ENCODE results near the gene C1QTNF12.

Gene C1QTNF12

DNA sequence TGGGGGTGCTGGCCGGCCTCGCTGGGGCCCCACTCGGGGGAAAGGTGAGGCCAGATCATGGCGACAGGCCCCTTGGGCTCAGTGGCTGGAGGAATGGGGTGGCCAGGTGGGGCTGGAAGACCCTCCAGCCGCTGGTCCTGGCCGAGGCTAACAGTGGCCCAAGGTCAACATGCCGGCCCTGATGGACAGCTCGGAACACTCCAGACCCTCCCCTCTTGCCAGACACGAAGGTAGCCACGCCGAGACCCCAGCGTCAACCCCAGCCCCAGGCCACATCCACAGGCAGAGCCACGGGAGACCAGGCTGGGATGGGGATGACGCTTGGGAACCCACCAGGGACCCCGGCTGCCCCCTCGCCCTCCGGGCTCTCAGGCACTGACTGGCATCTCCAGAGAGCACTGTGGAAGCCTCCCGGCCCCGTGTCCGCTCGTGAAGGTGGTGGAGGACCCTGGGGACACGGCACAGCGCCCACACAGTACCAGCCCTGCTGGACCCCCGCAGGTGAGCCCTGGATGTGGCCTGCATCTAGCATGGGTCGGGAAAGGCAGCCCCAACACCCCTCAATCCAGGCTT, 905 bp upstream of the C1QTNF12 start:
- Histone ChIP-seq H3K4me3 (ENCODE audit: low read depth in 1 of 2, low read length in 1 of 2) (no peak overlapping the region), H3K27ac (no peak overlapping the region), H3K4me1 (ENCODE audit: control insufficient read depth in 1 of 2, insufficient read depth in 1 of 2, low read depth in 1 of 2, low read length in 1 of 2) (no peaks in the 10 kb centered on the region), H3K36me3 (peaks cover 17% of the 10 kb centered on the region), H3K27me3 (peaks cover 36% of the 10 kb centered on the region), H3K9me3 (no peaks in the 10 kb centered on the region)
- TF ChIP-seq, protein P1, sequence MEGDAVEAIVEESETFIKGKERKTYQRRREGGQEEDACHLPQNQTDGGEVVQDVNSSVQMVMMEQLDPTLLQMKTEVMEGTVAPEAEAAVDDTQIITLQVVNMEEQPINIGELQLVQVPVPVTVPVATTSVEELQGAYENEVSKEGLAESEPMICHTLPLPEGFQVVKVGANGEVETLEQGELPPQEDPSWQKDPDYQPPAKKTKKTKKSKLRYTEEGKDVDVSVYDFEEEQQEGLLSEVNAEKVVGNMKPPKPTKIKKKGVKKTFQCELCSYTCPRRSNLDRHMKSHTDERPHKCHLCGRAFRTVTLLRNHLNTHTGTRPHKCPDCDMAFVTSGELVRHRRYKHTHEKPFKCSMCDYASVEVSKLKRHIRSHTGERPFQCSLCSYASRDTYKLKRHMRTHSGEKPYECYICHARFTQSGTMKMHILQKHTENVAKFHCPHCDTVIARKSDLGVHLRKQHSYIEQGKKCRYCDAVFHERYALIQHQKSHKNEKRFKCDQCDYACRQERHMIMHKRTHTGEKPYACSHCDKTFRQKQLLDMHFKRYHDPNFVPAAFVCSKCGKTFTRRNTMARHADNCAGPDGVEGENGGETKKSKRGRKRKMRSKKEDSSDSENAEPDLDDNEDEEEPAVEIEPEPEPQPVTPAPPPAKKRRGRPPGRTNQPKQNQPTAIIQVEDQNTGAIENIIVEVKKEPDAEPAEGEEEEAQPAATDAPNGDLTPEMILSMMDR (IDR thresholded peaks at IDR 0.05): no peak

DNA sequence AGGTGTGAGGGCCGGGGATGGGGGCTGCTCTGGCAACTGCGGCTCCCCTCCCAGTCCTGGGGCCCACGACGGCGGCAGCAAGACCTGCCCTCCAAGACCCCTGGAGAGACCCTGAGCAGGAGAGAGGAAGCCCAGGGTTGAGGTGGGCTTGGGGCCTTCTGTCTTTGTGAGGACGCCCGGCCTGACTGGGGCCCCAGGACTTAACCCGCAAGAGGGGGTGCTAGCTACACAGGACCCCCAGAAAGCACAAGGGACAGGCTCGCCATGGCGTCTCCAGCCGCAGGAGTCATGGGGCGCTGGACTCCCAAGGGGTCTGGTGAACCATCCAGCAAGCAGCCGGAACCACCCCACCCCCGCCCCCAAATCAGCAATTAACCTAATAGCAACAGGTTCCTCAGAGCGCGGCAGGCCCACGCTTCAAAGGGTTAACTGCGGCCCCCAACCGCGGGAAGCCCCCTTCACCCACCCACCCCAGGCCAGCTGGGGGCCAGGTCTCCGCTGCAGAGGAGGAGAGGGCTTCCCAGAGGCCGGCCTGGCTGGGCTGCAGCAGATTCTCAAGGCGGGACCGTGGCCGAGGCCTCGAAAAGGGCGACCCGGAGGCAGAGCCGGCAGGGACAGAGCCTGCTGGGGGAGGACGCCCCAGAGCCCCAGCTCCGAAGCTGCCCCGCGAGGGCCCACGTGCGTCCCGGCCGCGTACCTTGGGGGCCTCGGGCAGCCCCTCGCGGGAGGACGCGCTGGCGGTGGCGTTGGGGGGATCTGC, 525 bp downstream of the C1QTNF12 start:
- Histone ChIP-seq H3K9me3 (no peaks in the 10 kb centered on the region), H3K27ac (no peak overlapping the region), H3K4me3 (ENCODE audit: low read depth in 1 of 2, low read length in 1 of 2) (no peak overlapping the region), H3K27me3 (peaks cover 38% of the 10 kb centered on the region), H3K36me3 (peaks cover 5% of the 10 kb centered on the region), H3K4me1 (ENCODE audit: control insufficient read depth in 1 of 2, insufficient read depth in 1 of 2, low read depth in 1 of 2, low read length in 1 of 2) (no peaks in the 10 kb centered on the region)
- TF ChIP-seq, protein P1 (IDR thresholded peaks at IDR 0.05): no peak

DNA sequence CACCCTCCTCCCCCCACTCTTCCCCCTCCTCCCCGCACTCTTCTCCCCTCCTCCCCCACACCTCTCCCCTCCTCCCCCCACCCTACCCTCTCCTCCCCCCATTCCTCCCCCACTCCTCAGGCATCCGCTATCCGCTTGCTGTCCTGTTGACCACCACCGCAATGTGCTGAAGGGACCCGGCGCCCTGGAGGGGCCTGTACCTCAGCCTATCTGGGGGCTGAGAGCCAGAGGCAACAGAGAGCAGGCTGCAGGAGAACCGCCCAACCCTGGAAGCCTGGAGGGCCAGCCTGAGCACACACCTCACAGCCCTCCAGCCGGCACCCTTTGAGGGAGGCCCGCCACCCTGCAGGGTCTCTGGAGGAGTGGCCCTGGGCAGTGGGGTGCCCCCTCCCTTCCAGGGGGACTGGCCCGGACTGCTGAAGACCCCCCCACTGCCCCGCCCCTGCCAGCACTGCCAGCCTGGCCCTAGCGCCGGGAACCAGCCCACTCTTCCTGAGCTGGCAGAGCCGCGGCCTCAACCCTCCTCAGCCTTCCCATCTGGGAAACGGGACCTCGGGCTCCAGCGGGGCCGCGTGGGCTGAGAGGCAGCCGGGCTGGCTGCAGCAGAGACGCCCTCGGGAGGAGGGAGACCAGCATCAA, 1.2 kb downstream of the C1QTNF12 start:
- Histone ChIP-seq H3K36me3 (no peaks in the 10 kb centered on the region), H3K4me3 (ENCODE audit: low read depth in 1 of 2, low read length in 1 of 2) (no peak overlapping the region), H3K4me1 (ENCODE audit: control insufficient read depth in 1 of 2, insufficient read depth in 1 of 2, low read depth in 1 of 2, low read length in 1 of 2) (no peaks in the 10 kb centered on the region), H3K9me3 (no peaks in the 10 kb centered on the region), H3K27me3 (peaks cover 42% of the 10 kb centered on the region), H3K27ac (no peak overlapping the region)
- TF ChIP-seq, protein P1 (IDR thresholded peaks at IDR 0.05): no peak

DNA sequence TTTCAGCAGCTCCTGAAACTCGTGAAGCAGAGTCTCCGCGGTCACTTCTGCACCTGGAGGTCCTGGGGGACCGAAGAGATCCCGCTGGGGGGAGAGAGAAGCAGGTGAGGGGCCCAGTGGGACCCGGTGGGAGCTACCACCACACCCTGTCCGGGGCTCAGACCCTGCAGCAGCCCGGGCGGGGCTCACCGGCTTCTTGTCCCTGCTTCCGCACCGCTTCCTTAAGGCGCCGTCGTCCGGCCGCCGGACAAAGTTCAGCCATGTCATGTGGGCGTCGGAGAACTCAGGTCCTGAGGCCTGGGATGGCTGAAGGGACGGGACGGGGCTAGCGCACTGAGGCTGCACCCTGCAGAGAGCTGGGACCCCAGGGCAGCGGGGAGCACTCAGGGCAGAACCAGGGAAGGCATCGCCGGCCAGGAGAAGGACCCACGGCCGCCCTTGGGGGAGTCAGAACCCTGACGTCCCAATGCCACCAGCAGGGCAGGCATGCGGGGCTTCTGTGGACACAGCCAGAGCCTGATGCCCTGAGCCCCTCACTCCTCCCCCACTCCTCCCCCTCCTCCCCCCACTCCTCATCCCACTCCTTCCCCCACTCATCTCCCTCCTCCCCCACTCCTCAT, 2.2 kb downstream of the C1QTNF12 start:
- no peaks in the 10 kb centered on the region for H3K9me3 ChIP-seq
- TF ChIP-seq, protein P1 (IDR thresholded peaks at IDR 0.05): no peak
- H3K36me3 ChIP-seq: no peaks in the 10 kb centered on the region
- peaks cover 51% of the 10 kb centered on the region for H3K27me3 ChIP-seq
- no peak overlapping the region for H3K4me3 ChIP-seq (ENCODE audit: low read depth in 1 of 2, low read length in 1 of 2)
- no peaks in the 10 kb centered on the region for H3K4me1 ChIP-seq (ENCODE audit: control insufficient read depth in 1 of 2, insufficient read depth in 1 of 2, low read depth in 1 of 2, low read length in 1 of 2)
- no peak overlapping the region for H3K27ac ChIP-seq

DNA sequence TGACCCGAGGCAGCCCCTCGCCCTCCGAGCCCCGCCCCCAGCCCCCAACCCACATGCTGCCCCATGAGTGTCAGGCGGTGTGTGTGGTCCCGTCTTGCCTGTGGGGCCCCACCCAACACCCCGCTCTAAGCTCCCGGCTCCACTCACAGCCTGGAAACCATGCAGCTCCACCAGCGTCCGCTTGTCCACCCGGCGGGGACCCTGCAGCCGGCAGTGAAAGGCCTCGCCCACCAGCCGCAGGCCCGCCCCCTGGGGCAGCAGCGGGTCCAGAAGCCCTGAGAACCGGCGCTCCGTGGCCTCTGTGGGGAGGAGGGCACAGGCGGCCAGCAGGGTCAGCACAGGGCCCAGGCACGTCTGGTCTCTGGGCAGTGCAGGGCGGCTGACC, 2.7 kb downstream of the C1QTNF12 start:
- TF ChIP-seq, protein P1 (IDR thresholded peaks at IDR 0.05): no peak
- H3K9me3 ChIP-seq: no peaks in the 10 kb centered on the region
- no peak overlapping the region for H3K27ac ChIP-seq
- no peaks in the 10 kb centered on the region for H3K4me1 ChIP-seq (ENCODE audit: control insufficient read depth in 1 of 2, insufficient read depth in 1 of 2, low read depth in 1 of 2, low read length in 1 of 2)
- no peaks in the 10 kb centered on the region for H3K36me3 ChIP-seq
- H3K27me3 ChIP-seq: peaks cover 56% of the 10 kb centered on the region
- H3K4me3 ChIP-seq (ENCODE audit: low read depth in 1 of 2, low read length in 1 of 2): no peak overlapping the region
